ENCODE data around the gene PSD2.

Gene PSD2

GRCh38 chr5:139805545-139805944 lies 9.9 kb downstream of the PSD2 start:
- H3K27ac ChIP-seq = no peak overlapping the region
- TF ChIP-seq FOXP2 (optimal IDR thresholded peaks at IDR 0.05; ENCODE audit: control extremely low read depth, extremely low read length, insufficient read depth) (no peak), EZH2 (IDR thresholded peaks at IDR 0.05) (no peak), POLR2AphosphoS5 (IDR thresholded peaks at IDR 0.05; ENCODE audit: borderline replicate concordance, low read depth, low read length) (no peak)
- no peaks in the 10 kb centered on the region for H3K36me3 ChIP-seq (ENCODE audit: insufficient read depth, low read length)
- no peak for DNase-seq (ENCODE audit: low read depth, low spot score)
- no peak overlapping the region for H3K4me3 ChIP-seq
- H3K9ac ChIP-seq (ENCODE audit: insufficient read length) = no peak overlapping the region
- no peaks in the 10 kb centered on the region for H3K9me3 ChIP-seq (ENCODE audit: low read depth, low read length)

GRCh38 chr5:139806111-139806510 lies 10.5 kb downstream of the PSD2 start:
- Histone ChIP-seq H3K9me3 (ENCODE audit: low read depth, low read length) (no peaks in the 10 kb centered on the region), H3K27ac (no peak overlapping the region), H3K4me3 (no peak overlapping the region), H3K36me3 (ENCODE audit: insufficient read depth, low read length) (no peaks in the 10 kb centered on the region), H3K9ac (ENCODE audit: insufficient read length) (no peak overlapping the region)
- TF ChIP-seq FOXP2 (optimal IDR thresholded peaks at IDR 0.05; ENCODE audit: control extremely low read depth, extremely low read length, insufficient read depth) = no peak
- TF ChIP-seq POLR2AphosphoS5 (IDR thresholded peaks at IDR 0.05; ENCODE audit: borderline replicate concordance, low read depth, low read length) = no peak
- no peak for TF ChIP-seq EZH2 (IDR thresholded peaks at IDR 0.05)
- DNase-seq (ENCODE audit: low read depth, low spot score) = no peak

- no peak overlapping the region for H3K27ac ChIP-seq
- H3K9me3 ChIP-seq (ENCODE audit: low read depth, low read length) = no peaks in the 10 kb centered on the region
- no peak overlapping the region for H3K9ac ChIP-seq (ENCODE audit: insufficient read length)
- TF ChIP-seq EZH2 (IDR thresholded peaks at IDR 0.05) = no peak
- no peak for TF ChIP-seq POLR2AphosphoS5 (IDR thresholded peaks at IDR 0.05; ENCODE audit: borderline replicate concordance, low read depth, low read length)
- no peak for TF ChIP-seq FOXP2 (optimal IDR thresholded peaks at IDR 0.05; ENCODE audit: control extremely low read depth, extremely low read length, insufficient read depth)
- no peak for DNase-seq (ENCODE audit: low read depth, low spot score)
- no peaks in the 10 kb centered on the region for H3K36me3 ChIP-seq (ENCODE audit: insufficient read depth, low read length)
- H3K4me3 ChIP-seq = no peak overlapping the region
These were observed 11.4 kb downstream of the PSD2 start for GRCh38 chr5:139806726-139807646.

- TF ChIP-seq POLR2AphosphoS5 (IDR thresholded peaks at IDR 0.05; ENCODE audit: borderline replicate concordance, low read depth, low read length) = no peak
- TF ChIP-seq EZH2 (IDR thresholded peaks at IDR 0.05) = no peak
- no peak for TF ChIP-seq FOXP2 (optimal IDR thresholded peaks at IDR 0.05; ENCODE audit: control extremely low read depth, extremely low read length, insufficient read depth)
- no peak overlapping the region for H3K27ac ChIP-seq
- DNase-seq (ENCODE audit: low read depth, low spot score) = no peak
- no peak overlapping the region for H3K4me3 ChIP-seq
- H3K9me3 ChIP-seq (ENCODE audit: low read depth, low read length) = no peaks in the 10 kb centered on the region
- H3K36me3 ChIP-seq (ENCODE audit: insufficient read depth, low read length) = no peaks in the 10 kb centered on the region
- H3K9ac ChIP-seq (ENCODE audit: insufficient read length) = no peak overlapping the region
These were observed 12.0 kb downstream of the PSD2 start for GRCh38 chr5:139807647-139808030.

- no peaks in the 10 kb centered on the region for H3K36me3 ChIP-seq (ENCODE audit: insufficient read depth, low read length)
- no peak for DNase-seq (ENCODE audit: low read depth, low spot score)
- TF ChIP-seq POLR2AphosphoS5 (IDR thresholded peaks at IDR 0.05; ENCODE audit: borderline replicate concordance, low read depth, low read length) (no peak), FOXP2 (optimal IDR thresholded peaks at IDR 0.05; ENCODE audit: control extremely low read depth, extremely low read length, insufficient read depth) (no peak), EZH2 (IDR thresholded peaks at IDR 0.05) (no peak)
- no peak overlapping the region for H3K4me3 ChIP-seq
- no peak overlapping the region for H3K9ac ChIP-seq (ENCODE audit: insufficient read length)
- no peaks in the 10 kb centered on the region for H3K9me3 ChIP-seq (ENCODE audit: low read depth, low read length)
- H3K27ac ChIP-seq = no peak overlapping the region
These were observed 13.1 kb downstream of the PSD2 start for GRCh38 chr5:139808481-139809330.

GRCh38 chr5:139809331-139809810 lies 13.8 kb downstream of the PSD2 start:
- DNase-seq (ENCODE audit: low read depth, low spot score) = no peak
- Histone ChIP-seq H3K36me3 (ENCODE audit: insufficient read depth, low read length) (no peaks in the 10 kb centered on the region), H3K9ac (ENCODE audit: insufficient read length) (no peak overlapping the region)

GRCh38 chr5:139810341-139811273 lies 15.0 kb downstream of the PSD2 start:
- no peak overlapping the region for H3K4me3 ChIP-seq
- no peaks in the 10 kb centered on the region for H3K36me3 ChIP-seq (ENCODE audit: insufficient read depth, low read length)
- H3K9ac ChIP-seq (ENCODE audit: insufficient read length) = no peak overlapping the region
- TF ChIP-seq FOXP2 (optimal IDR thresholded peaks at IDR 0.05; ENCODE audit: control extremely low read depth, extremely low read length, insufficient read depth) (no peak), POLR2AphosphoS5 (IDR thresholded peaks at IDR 0.05; ENCODE audit: borderline replicate concordance, low read depth, low read length) (no peak), EZH2 (IDR thresholded peaks at IDR 0.05) (no peak)
- DNase-seq (ENCODE audit: low read depth, low spot score) = no peak
- no peak overlapping the region for H3K27ac ChIP-seq
- no peaks in the 10 kb centered on the region for H3K9me3 ChIP-seq (ENCODE audit: low read depth, low read length)

More at GRCh38 chr5:139809331-139809810, 13.8 kb downstream of the PSD2 start:
- TF ChIP-seq POLR2AphosphoS5 (IDR thresholded peaks at IDR 0.05; ENCODE audit: borderline replicate concordance, low read depth, low read length) = no peak
- no peak for TF ChIP-seq EZH2 (IDR thresholded peaks at IDR 0.05)
- no peak for TF ChIP-seq FOXP2 (optimal IDR thresholded peaks at IDR 0.05; ENCODE audit: control extremely low read depth, extremely low read length, insufficient read depth)
- Histone ChIP-seq H3K27ac (no peak overlapping the region), H3K4me3 (no peak overlapping the region), H3K9me3 (ENCODE audit: low read depth, low read length) (no peaks in the 10 kb centered on the region)

Measured in SK-N-MC (cell line).